Loucy (cell line): Measurements from ENCODE around the gene IL23R.

Experiments used
- H2AFZ ChIP-seq: fragments of 200-600 bp; sonication (generic); 2 replicates; pipeline ENCODE4 v1.6.0; 2016; ENCODE audit warnings: antibody characterized with exemption, mild to moderate bottlenecking, low read length, moderate library complexity
- H3F3A ChIP-seq: fragments of 200-600 bp; 2 replicates; pipeline ENCODE4 v1.6.0; 2016; ENCODE audit warnings: antibody characterized with exemption, low read depth, mild to moderate bottlenecking
- H3K27me3 ChIP-seq: fragments of 200-600 bp; sonication (generic); 2 replicates; pipeline ENCODE4 v1.6.1; 2014; ENCODE audit warnings: low read length, mild to moderate bottlenecking; ENCODE audit not compliant: insufficient read depth, poor library complexity, severe bottlenecking
- H3K36me3 ChIP-seq: fragments of 200-600 bp; sonication (generic); 2 replicates; pipeline ENCODE4 v1.6.1; 2016; ENCODE audit warnings: low read length; ENCODE audit not compliant: insufficient read depth
- H3K4me1 ChIP-seq: fragments of 200-600 bp; sonication (generic); 2 replicates; pipeline ENCODE4 v1.5.1; 2014; ENCODE audit warnings: low read length, mild to moderate bottlenecking; ENCODE audit not compliant: insufficient read depth, poor library complexity, severe bottlenecking
- H3K4me2 ChIP-seq: fragments of 200-600 bp; sonication (generic); 2 replicates; pipeline ENCODE4 v1.6.0; 2014; ENCODE audit warnings: antibody characterized with exemption, low read length, low read depth, mild to moderate bottlenecking; ENCODE audit not compliant: poor library complexity, severe bottlenecking
- H3K4me3 ChIP-seq: fragments of 200-600 bp; sonication (generic); 2 replicates; pipeline ENCODE4 v1.5.1; 2014; ENCODE audit warnings: low read length, mild to moderate bottlenecking, mixed read lengths; ENCODE audit not compliant: poor library complexity, severe bottlenecking
- H3K79me2 ChIP-seq: fragments of 200-600 bp; sonication (generic); 2 replicates; pipeline ENCODE4 v1.6.1; 2014; ENCODE audit warnings: low read length; ENCODE audit not compliant: insufficient read depth
- H3K9ac ChIP-seq: fragments of 200-600 bp; sonication (generic); 2 replicates; pipeline ENCODE4 v1.6.0; 2014; ENCODE audit warnings: mild to moderate bottlenecking, low read depth, low read length, moderate library complexity; ENCODE audit not compliant: poor library complexity, severe bottlenecking
- H3K9me2 ChIP-seq: fragments of 200-600 bp; sonication (generic); replicated peaks from 2 replicates; pipeline ENCODE4 v1.6.1; 2016; ENCODE audit warnings: low read depth, low read length, mixed read lengths
- H3K9me3 ChIP-seq: fragments of 200-600 bp; sonication (generic); 2 replicates; pipeline ENCODE4 v1.6.1; 2014; ENCODE audit warnings: mild to moderate bottlenecking, antibody characterized with exemption, low read length, low read depth; ENCODE audit not compliant: insufficient read depth
- H4K20me1 ChIP-seq: fragments of 200-600 bp; sonication (generic); 2 replicates; pipeline ENCODE4 v1.6.0; 2014; ENCODE audit warnings: antibody characterized with exemption, low read length, mild to moderate bottlenecking; ENCODE audit not compliant: insufficient read depth, poor library complexity, severe bottlenecking
- CTCF ChIP-seq: fragments of 200-600 bp; sonication (generic); conservative IDR thresholded peaks from 2 replicates; pipeline ENCODE4 v1.5.1; 2014; ENCODE audit warnings: mild to moderate bottlenecking, antibody characterized with exemption, low read length
- EZH2phosphoT487 ChIP-seq: fragments of 200-600 bp; IDR thresholded peaks from 2 replicates; pipeline ENCODE4 v1.6.1; 2018; ENCODE audit warnings: antibody characterized with exemption, mild to moderate bottlenecking, moderate library complexity, borderline replicate concordance

Gene IL23R

GRCh38 chr1:67273591-67273990 is 107.3 kb downstream of the IL23R start:
- TF ChIP-seq CTCF (no peak), EZH2phosphoT487 (no peak)
- Histone ChIP-seq H3K4me3 (no peak overlapping the region), H3K4me2 (no peak overlapping the region), H3K36me3 (peaks cover 5% of the 10 kb centered on the region; the same call in 1 of the 2 replicates), H3K9me2 (no peaks in the 10 kb centered on the region), H3F3A (0 out of 2 replicates have a peak, but pooled peaks cover 2% of the 10 kb centered on the region), H3K9ac (no peak overlapping the region), H4K20me1 (no peaks in the 10 kb centered on the region), H3K9me3 (peaks cover 12% of the 10 kb centered on the region; the same call in 1 of the 2 replicates), H3K4me1 (peaks cover 36% of the 10 kb centered on the region), H3K27me3 (no peaks in the 10 kb centered on the region), H2AFZ (no peak overlapping the region), H3K79me2 (no peaks in the 10 kb centered on the region)

GRCh38 chr1:67274623-67275325 is 108.5 kb downstream of the IL23R start:
- peaks cover 24% of the 10 kb centered on the region for H3K4me1 ChIP-seq
- no peak overlapping the region for H2AFZ ChIP-seq
- H3K9me2 ChIP-seq = no peaks in the 10 kb centered on the region
- H3K4me3 ChIP-seq = no peak overlapping the region
- H3K27me3 ChIP-seq = no peaks in the 10 kb centered on the region
- H3F3A ChIP-seq = 0 out of 2 replicates have a peak, but pooled peaks cover 2% of the 10 kb centered on the region
- H3K4me2 ChIP-seq = no peak overlapping the region
- TF ChIP-seq CTCF (no peak), EZH2phosphoT487 (no peak)
- no peak overlapping the region for H3K9ac ChIP-seq
- peaks cover 12% of the 10 kb centered on the region; the same call in 1 of the 2 replicates for H3K9me3 ChIP-seq
- H3K36me3 ChIP-seq = peaks cover 5% of the 10 kb centered on the region; the same call in 1 of the 2 replicates
- H4K20me1 ChIP-seq = no peaks in the 10 kb centered on the region
- no peaks in the 10 kb centered on the region for H3K79me2 ChIP-seq

- no peak overlapping the region; the same call in 1 of the 2 replicates for H2AFZ ChIP-seq
- H3K9me2 ChIP-seq = no peaks in the 10 kb centered on the region
- H3K36me3 ChIP-seq = no peaks in the 10 kb centered on the region
- no peak overlapping the region for H3K9ac ChIP-seq
- H3K4me2 ChIP-seq = no peak overlapping the region
- H3K27me3 ChIP-seq = no peaks in the 10 kb centered on the region
- H3F3A ChIP-seq = no peaks in the 10 kb centered on the region
- H3K4me1 ChIP-seq = peaks cover 25% of the 10 kb centered on the region
- no peak for TF ChIP-seq EZH2phosphoT487
- TF ChIP-seq CTCF = no peak
- no peaks in the 10 kb centered on the region for H3K79me2 ChIP-seq
- no peaks in the 10 kb centered on the region for H4K20me1 ChIP-seq
- H3K9me3 ChIP-seq = no peaks in the 10 kb centered on the region
- no peak overlapping the region for H3K4me3 ChIP-seq
Measured at GRCh38 chr1:67280696-67281095, 114.4 kb downstream of the IL23R start.
